Measurements from ENCODE around the gene ZNHIT2. TPM values are rescaled to one million over a fixed set of nuclear protein-coding genes. Genes with fewer than 3 reads are reported as not detected.
A peak's percentile ranks its signal among the peaks of the same experiment; 100 is the strongest.

Gene ZNHIT2
- total RNA-seq, 1 donor from 2014 or later = 8.1 TPM

GRCh38 chr11:65118097-65118837, 766 bp upstream of the ZNHIT2 start:
- FAIRE-seq = no peak
- Histone ChIP-seq H3K27me3 (ENCODE audit: insufficient read depth, low read length) (no peaks in the 10 kb centered on the region), H3K4me1 (ENCODE audit: insufficient read depth, low read length) (peaks cover 27% of the 10 kb centered on the region), H4K20me1 (ENCODE audit: insufficient read depth, low read length) (peaks cover 23% of the 10 kb centered on the region), H3K4me3 (ENCODE audit: insufficient read depth, low read depth, low read length) (no peak overlapping the region), H3K27ac (ENCODE audit: low read depth, low read length) (no peak overlapping the region), H3K79me2 (ENCODE audit: insufficient read depth, low read length) (peaks cover 60% of the 10 kb centered on the region), H3K9me3 (ENCODE audit: insufficient read depth, low read depth, low read length) (no peaks in the 10 kb centered on the region), H3K4me2 (ENCODE audit: low read length) (no peak overlapping the region), H3K9ac (ENCODE audit: low read length) (peak overlapping the region; percentile 51), H2AFZ (ENCODE audit: low read depth, low read length) (no peak overlapping the region), H3K36me3 (ENCODE audit: insufficient read depth, low read length) (peaks cover 15% of the 10 kb centered on the region)
- Mint-ChIP-seq H3K9me3 (ENCODE audit: unreplicated experiment) (no peaks in the 10 kb centered on the region), H3K36me3 (ENCODE audit: low read depth, unreplicated experiment) (peaks cover 17% of the 10 kb centered on the region), H3K4me3 (ENCODE audit: unreplicated experiment) (peak overlapping the region; percentile 85), H3K27ac (ENCODE audit: unreplicated experiment) (peak overlapping the region; percentile 90), H3K4me1 (ENCODE audit: low read depth, unreplicated experiment) (peaks cover 16% of the 10 kb centered on the region), H3K27me3 (ENCODE audit: low read depth, unreplicated experiment) (no peaks in the 10 kb centered on the region)
- no peak for TF ChIP-seq CTCF (IDR thresholded peaks at IDR 0.05; ENCODE audit: insufficient read depth, low read depth, low read length)
- no peak for TF ChIP-seq EZH2 (IDR thresholded peaks at IDR 0.05; ENCODE audit: insufficient read depth, low read length)
- DNase-seq (ENCODE audit: low read depth) = no peak

DNA sequence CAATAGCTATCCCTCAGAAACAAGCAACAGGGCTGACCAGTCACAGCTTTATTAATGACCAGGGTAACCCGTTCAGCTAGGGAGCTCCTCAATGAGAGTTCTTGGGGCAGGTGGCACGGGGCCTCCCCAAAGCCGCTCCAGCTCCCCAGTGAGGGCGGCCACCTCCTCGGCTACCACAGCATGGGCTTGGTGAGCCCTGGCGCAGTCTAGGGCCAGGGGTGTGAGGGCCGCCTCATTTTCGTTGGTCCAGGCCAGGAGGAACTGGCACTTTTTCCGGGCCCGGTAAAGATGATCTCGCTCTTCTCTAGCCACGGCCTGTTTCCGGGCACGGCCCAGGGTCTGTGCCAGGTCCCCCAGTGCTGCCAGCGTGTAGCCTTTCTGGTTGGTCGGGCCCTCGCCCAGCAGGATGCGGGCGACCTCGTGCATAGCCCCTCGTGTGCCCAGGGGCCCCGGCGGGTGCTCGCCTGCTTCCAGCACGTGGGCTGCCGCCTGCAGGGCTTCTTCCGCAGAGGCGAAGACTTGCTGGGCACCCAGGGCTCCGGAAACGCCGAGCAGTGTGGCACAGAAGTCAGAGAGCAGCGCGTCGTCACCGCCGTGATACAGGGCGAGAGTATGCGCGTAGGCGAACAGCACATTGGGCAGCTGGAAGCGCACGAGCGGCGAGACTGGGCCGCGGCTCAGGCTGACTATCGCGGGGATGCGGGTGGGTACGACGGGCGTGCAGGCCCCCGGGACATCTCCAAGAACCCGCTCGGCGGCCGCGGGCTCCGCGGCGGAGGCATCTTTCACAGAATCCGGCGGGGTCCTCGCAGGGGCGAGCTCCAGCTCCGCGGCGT, 913 bp downstream of the ZNHIT2 start:
- no peak for FAIRE-seq
- Histone ChIP-seq H3K27me3 (ENCODE audit: insufficient read depth, low read length) (no peaks in the 10 kb centered on the region), H3K36me3 (ENCODE audit: insufficient read depth, low read length) (peaks cover 15% of the 10 kb centered on the region), H3K79me2 (ENCODE audit: insufficient read depth, low read length) (peaks cover 44% of the 10 kb centered on the region), H2AFZ (ENCODE audit: low read depth, low read length) (peak overlapping the region; percentile 44), H3K4me2 (ENCODE audit: low read length) (peak overlapping the region; percentile 91), H3K4me1 (ENCODE audit: insufficient read depth, low read length) (peaks cover 38% of the 10 kb centered on the region), H3K9ac (ENCODE audit: low read length) (peak overlapping the region; percentile 92), H3K9me3 (ENCODE audit: insufficient read depth, low read depth, low read length) (no peaks in the 10 kb centered on the region), H4K20me1 (ENCODE audit: insufficient read depth, low read length) (peaks cover 23% of the 10 kb centered on the region), H3K4me3 (ENCODE audit: insufficient read depth, low read depth, low read length) (peak overlapping the region; percentile 75), H3K27ac (ENCODE audit: low read depth, low read length) (peak overlapping the region; percentile 82)
- peak; percentile 73 for DNase-seq (ENCODE audit: low read depth)
- Mint-ChIP-seq H3K4me3 (ENCODE audit: unreplicated experiment) (peak overlapping the region; percentile 86), H3K36me3 (ENCODE audit: low read depth, unreplicated experiment) (peaks cover 15% of the 10 kb centered on the region), H3K27me3 (ENCODE audit: low read depth, unreplicated experiment) (no peaks in the 10 kb centered on the region), H3K9me3 (ENCODE audit: unreplicated experiment) (no peaks in the 10 kb centered on the region), H3K27ac (ENCODE audit: unreplicated experiment) (peak overlapping the region; percentile 87), H3K4me1 (ENCODE audit: low read depth, unreplicated experiment) (peaks cover 12% of the 10 kb centered on the region)
- TF ChIP-seq CTCF (IDR thresholded peaks at IDR 0.05; ENCODE audit: insufficient read depth, low read depth, low read length) (no peak), EZH2 (IDR thresholded peaks at IDR 0.05; ENCODE audit: insufficient read depth, low read length) (no peak)

Measured in astrocyte (in vitro differentiated cells and primary cell).